HEK293T (cell line): ENCODE measurements around the gene LTBP4.

Experiments used
- CTCF ChIA-PET: fragments of 350-600 bp; formaldehyde crosslinking; extraction: SDS; loops from one replicate; lab custom pipeline; 2021; ENCODE audit warnings: antibody characterized with exemption, inconsistent platforms; lab: Yijun Ruan, JAX
- POLR2A ChIA-PET: fragments of 350-600 bp; formaldehyde crosslinking; extraction: SDS; loops from one replicate; lab custom pipeline; 2020; ENCODE audit warnings: antibody characterized with exemption, inconsistent platforms; lab: Yijun Ruan, JAX
- DNase-seq: peaks from one replicate; pipeline ENCODE4 v3.0.0; 2012; ENCODE audit warnings: mixed read lengths; ENCODE audit errors: extremely low spot score
- ARNT ChIP-seq: fragments of 450-650 bp; IDR thresholded peaks from 2 replicates; pipeline ENCODE4 v1.6.1; 2017; ENCODE audit warnings: mild to moderate bottlenecking
- BHLHE40 ChIP-seq: fragments of 450-650 bp; IDR thresholded peaks from 2 replicates; pipeline ENCODE4 v1.6.1; 2016; ENCODE audit warnings: mild to moderate bottlenecking, moderate library complexity, borderline replicate concordance
- CTBP1 ChIP-seq: fragments of 450-650 bp; IDR thresholded peaks from 2 replicates; pipeline ENCODE4 v1.6.1; 2016; ENCODE audit warnings: borderline replicate concordance
- ELF4 ChIP-seq: fragments of 450-650 bp; IDR thresholded peaks from 2 replicates; pipeline ENCODE4 v1.6.1; 2017; ENCODE audit warnings: antibody characterized with exemption
- FOXA1 ChIP-seq: fragments of 450-650 bp; IDR thresholded peaks from 2 replicates; pipeline ENCODE4 v1.6.1; 2016; ENCODE audit warnings: mild to moderate bottlenecking
- FOXK2 ChIP-seq: fragments of 450-650 bp; IDR thresholded peaks from 2 replicates; pipeline ENCODE4 v1.6.1; 2016; ENCODE audit warnings: mild to moderate bottlenecking
- FOXM1 ChIP-seq: fragments of 450-650 bp; IDR thresholded peaks from 2 replicates; pipeline ENCODE4 v1.6.1; 2017; ENCODE audit warnings: mild to moderate bottlenecking, borderline replicate concordance
- HDGF ChIP-seq: fragments of 450-650 bp; IDR thresholded peaks from 2 replicates; pipeline ENCODE4 v1.6.1; 2017; ENCODE audit warnings: antibody characterized with exemption, borderline replicate concordance
- L3MBTL2 ChIP-seq: fragments of 450-650 bp; conservative IDR thresholded peaks from 2 replicates; pipeline ENCODE4 v1.6.1; 2016; ENCODE audit warnings: mild to moderate bottlenecking
- LEF1 ChIP-seq: fragments of 450-650 bp; IDR thresholded peaks from 2 replicates; pipeline ENCODE4 v1.6.1; 2017; ENCODE audit warnings: mild to moderate bottlenecking, borderline replicate concordance
- NFRKB ChIP-seq: fragments of 450-650 bp; IDR thresholded peaks from 2 replicates; pipeline ENCODE4 v1.6.1; 2016; ENCODE audit warnings: mild to moderate bottlenecking, moderate library complexity
- PKNOX1 ChIP-seq: fragments of 450-650 bp; IDR thresholded peaks from 2 replicates; pipeline ENCODE4 v1.6.1; 2016
- SP1 ChIP-seq: fragments of 450-650 bp; IDR thresholded peaks from 2 replicates; pipeline ENCODE4 v1.6.1; 2017
- SUZ12 ChIP-seq: fragments of 450-650 bp; IDR thresholded peaks from 2 replicates; pipeline ENCODE4 v1.6.1; 2016; ENCODE audit warnings: mild to moderate bottlenecking
- TARDBP ChIP-seq: fragments of 450-650 bp; IDR thresholded peaks from 2 replicates; pipeline ENCODE4 v1.6.1; 2016
- ZNF384 ChIP-seq: fragments of 450-650 bp; IDR thresholded peaks from 2 replicates; pipeline ENCODE4 v1.6.1; 2016

LTBP4 gene

GRCh38 chr19:40617961-40618360 lies 16.8 kb downstream of the LTBP4 start:
- ChIA-PET CTCF (interaction anchor here (1.3 kb wide), 1 partner anchor 16 kb away, joined by 4 read pairs; no protein-coding TSS in a partner anchor), POLR2A (no interaction called here)
- no peak for TF ChIP-seq ARNT
- TF ChIP-seq SUZ12, result no peak
- DNase-seq, result no peak

GRCh38 chr19:40619333-40620160 lies 18.4 kb downstream of the LTBP4 start:
- TF ChIP-seq ELF4 (no peak), TARDBP (no peak), SP1 (no peak)
- ChIA-PET CTCF (interaction anchor here (2.7 kb wide), 1 partner anchor 15 kb away, joined by 8 read pairs; no protein-coding TSS in a partner anchor), POLR2A (no interaction called here)
- no peak for DNase-seq

- DNase-seq, result no peak
- ChIA-PET POLR2A (interaction anchor here (1.2 kb wide), 1 partner anchor 15 kb away, joined by 3 read pairs; no protein-coding TSS in a partner anchor), CTCF (interaction anchor here (2.7 kb wide), 1 partner anchor 14 kb away, joined by 8 read pairs; no protein-coding TSS in a partner anchor)
- TF ChIP-seq ELF4, result no peak
- no peak for TF ChIP-seq ARNT
- no peak for TF ChIP-seq FOXK2
Measured at GRCh38 chr19:40620161-40620485, 19.0 kb downstream of the LTBP4 start.

- TF ChIP-seq FOXA1 (no peak), TARDBP (no peak), FOXK2 (no peak), L3MBTL2 (no peak), LEF1 (no peak), HDGF (no peak), FOXM1 (no peak), SP1 (no peak), NFRKB (no peak), PKNOX1 (no peak), ZNF384 (no peak), ARNT (no peak), ELF4 (no peak), BHLHE40 (no peak), CTBP1 (no peak), SUZ12 (no peak)
- no peak for DNase-seq
- POLR2A ChIA-PET, result interaction anchor here (1.2 kb wide), 1 partner anchor 16 kb away, joined by 3 read pairs; no protein-coding TSS in a partner anchor
- CTCF ChIA-PET, result interaction anchor here (0.6 to 2.7 kb wide), 2 partner anchors 13 to 73 kb away, joined by 4 to 8 read pairs; no protein-coding TSS in a partner anchor
Measured at GRCh38 chr19:40621283-40621682, 20.1 kb downstream of the LTBP4 start.

GRCh38 chr19:40621966-40622772 lies 21.0 kb downstream of the LTBP4 start:
- ChIA-PET CTCF (interaction anchor here (0.6 to 2.7 kb wide), 2 partner anchors 12 to 306 kb away, joined by 6 to 8 read pairs; no protein-coding TSS in a partner anchor), POLR2A (interaction anchor here (0.8 kb wide), 1 partner anchor 1186 kb away, joined by 3 read pairs; the partner anchor contains the start of gene RPS16)
- TF ChIP-seq NFRKB (no peak), ARNT (no peak), PKNOX1 (no peak)
- DNase-seq, result no peak

GRCh38 chr19:40622773-40623075 lies 21.6 kb downstream of the LTBP4 start:
- CTCF ChIA-PET, result interaction anchor here (2.0 to 2.2 kb wide), 2 partner anchors 12 to 20 kb away, joined by 5 to 12 read pairs; no protein-coding TSS in a partner anchor
- no peak for TF ChIP-seq LEF1
- no peak for TF ChIP-seq TARDBP
- TF ChIP-seq SUZ12, result no peak
- no peak for TF ChIP-seq CTBP1
- no peak for TF ChIP-seq FOXM1
- no peak for TF ChIP-seq HDGF
- no peak for TF ChIP-seq SP1
- TF ChIP-seq ARNT, result no peak
- TF ChIP-seq FOXA1, result no peak
- no peak for TF ChIP-seq NFRKB
- TF ChIP-seq L3MBTL2, result no peak
- no peak for TF ChIP-seq BHLHE40
- TF ChIP-seq PKNOX1, result no peak
- no peak for TF ChIP-seq ZNF384
- no peak for TF ChIP-seq ELF4
- TF ChIP-seq FOXK2, result no peak
- no peak for DNase-seq
- POLR2A ChIA-PET, result interaction anchor here (1.3 kb wide), 1 partner anchor 19 kb away, joined by 3 read pairs; no protein-coding TSS in a partner anchor
